DLD1 (cell line): Measurements from ENCODE around the gene RNASE11.

Experiments
- in situ Hi-C: cut with HindIII; loops from 2 replicates; pipeline ENCODE4 v1.10.0; 2017; ENCODE audit warnings: low sequenced_read_pairs

Gene RNASE11

DNA sequence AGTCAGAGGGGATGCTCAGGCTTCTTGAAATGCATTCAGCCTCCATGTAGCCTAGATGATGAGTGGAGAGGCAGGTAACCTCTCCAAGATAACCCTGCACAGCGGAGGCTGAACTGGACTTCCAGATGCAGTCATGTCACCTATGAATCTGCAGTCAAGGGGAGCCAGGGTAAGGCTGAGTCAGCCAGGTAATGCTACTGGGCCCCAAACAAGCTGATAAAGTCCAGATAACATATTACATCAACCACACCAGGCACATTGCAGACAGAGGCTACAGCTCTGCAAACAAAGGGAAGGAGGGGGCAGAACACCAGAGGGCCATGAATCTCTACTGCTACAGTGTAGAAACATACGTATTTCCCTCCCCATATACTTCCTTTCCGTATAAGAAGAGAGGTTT, 40.9 kb downstream of the RNASE11 start:
- in situ Hi-C loops: no loop called here

GRCh38 chr14:20539906-20540305, 47.9 kb downstream of the RNASE11 start:
- in situ Hi-C loops: no loop called here
